ENCODE data around the gene ANKRA2.

Gene ANKRA2

DNA sequence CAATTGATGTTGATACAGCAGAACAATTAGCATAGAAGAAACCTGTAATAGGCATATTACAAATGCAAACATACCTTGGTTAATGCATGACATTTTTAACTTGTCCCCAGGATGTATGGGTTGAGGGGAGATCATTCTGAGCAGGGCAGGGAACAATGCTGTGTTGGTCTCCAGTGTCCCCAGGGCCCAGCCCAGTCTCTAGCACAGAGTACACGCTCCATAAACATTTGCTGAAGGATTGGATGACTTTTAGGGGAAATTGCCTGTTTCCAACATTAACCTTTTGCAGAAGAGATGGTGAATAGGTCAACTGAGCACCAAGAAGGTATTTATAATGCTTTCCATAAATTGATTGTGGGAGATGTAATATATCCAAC lies 20.0 kb downstream of the ANKRA2 start:
- no peak for TF ChIP-seq ELF4 (IDR thresholded peaks at IDR 0.05)
- TF ChIP-seq, protein P1, sequence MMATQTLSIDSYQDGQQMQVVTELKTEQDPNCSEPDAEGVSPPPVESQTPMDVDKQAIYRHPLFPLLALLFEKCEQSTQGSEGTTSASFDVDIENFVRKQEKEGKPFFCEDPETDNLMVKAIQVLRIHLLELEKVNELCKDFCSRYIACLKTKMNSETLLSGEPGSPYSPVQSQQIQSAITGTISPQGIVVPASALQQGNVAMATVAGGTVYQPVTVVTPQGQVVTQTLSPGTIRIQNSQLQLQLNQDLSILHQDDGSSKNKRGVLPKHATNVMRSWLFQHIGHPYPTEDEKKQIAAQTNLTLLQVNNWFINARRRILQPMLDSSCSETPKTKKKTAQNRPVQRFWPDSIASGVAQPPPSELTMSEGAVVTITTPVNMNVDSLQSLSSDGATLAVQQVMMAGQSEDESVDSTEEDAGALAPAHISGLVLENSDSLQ (IDR thresholded peaks at IDR 0.05) = no peak
- no peak for TF ChIP-seq FOXA1 (IDR thresholded peaks at IDR 0.05)
- no peak for TF ChIP-seq ZNF384 (IDR thresholded peaks at IDR 0.05)
- no peak for TF ChIP-seq CTBP1 (IDR thresholded peaks at IDR 0.05; ENCODE audit: borderline replicate concordance)
- TF ChIP-seq SUZ12 (IDR thresholded peaks at IDR 0.05) = no peak
- no peak for TF ChIP-seq SP1 (IDR thresholded peaks at IDR 0.05)
- no peak for TF ChIP-seq TARDBP (IDR thresholded peaks at IDR 0.05)
- no peak for TF ChIP-seq BHLHE40 (IDR thresholded peaks at IDR 0.05; ENCODE audit: borderline replicate concordance)
- no peak for TF ChIP-seq FOXM1 (IDR thresholded peaks at IDR 0.05; ENCODE audit: borderline replicate concordance)
- TF ChIP-seq NFRKB (IDR thresholded peaks at IDR 0.05) = no peak
- no peak for TF ChIP-seq ARNT (IDR thresholded peaks at IDR 0.05)
- TF ChIP-seq LEF1 (IDR thresholded peaks at IDR 0.05; ENCODE audit: borderline replicate concordance) = no peak
- CTCF ChIA-PET = no interaction called here
- no peak for DNase-seq (ENCODE audit: extremely low spot score)
- POLR2A ChIA-PET = no interaction called here

DNA sequence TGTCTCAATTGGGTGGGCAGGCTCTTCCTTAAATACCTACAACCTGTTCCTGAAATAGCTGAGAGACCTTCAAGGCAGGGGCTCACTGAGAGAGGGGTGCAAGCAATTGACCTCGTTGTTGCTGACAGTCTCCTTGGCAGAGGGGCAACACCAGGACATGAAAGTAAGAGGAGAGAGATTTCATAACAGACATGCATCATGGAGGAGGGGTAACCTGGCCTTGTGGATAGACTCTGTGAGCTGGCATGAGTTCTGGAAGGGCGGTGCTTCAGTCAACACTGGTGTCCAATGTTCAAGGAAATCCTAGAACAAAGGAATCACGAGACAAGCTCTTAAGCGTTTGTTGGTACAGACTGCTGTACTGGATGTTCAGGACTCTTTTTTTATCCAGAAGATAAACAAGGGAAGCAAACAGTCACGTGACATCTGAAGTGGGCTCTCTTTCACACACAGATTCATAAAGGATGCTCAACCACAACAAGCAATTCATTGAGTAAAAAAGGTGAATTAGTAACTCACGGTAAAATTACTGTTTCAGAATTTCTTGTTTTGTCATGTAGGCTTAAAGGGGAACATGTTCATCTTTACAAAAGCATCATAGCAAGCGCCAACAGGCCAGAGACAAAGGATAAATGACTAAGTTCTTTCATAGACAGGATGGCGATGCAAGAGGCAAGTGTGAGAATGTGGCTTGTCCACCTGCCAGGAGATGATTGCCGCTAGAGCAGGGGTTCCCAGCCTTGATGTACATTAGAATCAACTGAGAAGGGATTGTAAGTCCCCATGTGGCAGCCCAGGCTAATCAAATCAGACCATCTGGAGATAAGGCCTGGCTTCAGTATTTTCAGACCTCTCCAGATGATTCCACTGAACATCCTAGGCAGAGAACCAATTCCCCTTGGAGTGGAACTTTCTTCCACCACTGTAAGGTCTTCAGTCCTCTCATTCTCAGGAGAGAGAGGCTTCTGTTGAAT lies 20.7 kb downstream of the ANKRA2 start:
- CTCF ChIA-PET = no interaction called here
- POLR2A ChIA-PET = no interaction called here

DNA sequence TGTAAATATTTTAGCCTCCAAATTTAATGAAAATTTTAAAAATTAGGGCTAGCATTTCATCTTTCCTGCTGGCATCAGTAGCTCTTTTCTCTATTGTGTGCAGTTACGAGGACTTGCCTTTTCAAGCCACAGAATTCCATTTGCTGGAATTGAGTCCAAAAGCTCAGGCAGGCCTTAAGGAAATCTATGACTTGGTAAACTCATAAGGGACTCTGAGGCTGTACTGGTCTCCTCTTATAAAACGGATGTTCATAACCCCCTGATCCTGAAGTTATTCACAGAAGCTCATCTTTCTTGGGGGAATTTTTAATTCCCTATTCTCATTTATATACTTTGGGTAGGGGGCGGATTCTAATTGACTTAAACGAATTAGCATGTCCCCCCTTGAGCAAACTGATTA lies 23.4 kb downstream of the ANKRA2 start:
- TF ChIP-seq FOXK2 (IDR thresholded peaks at IDR 0.05) = no peak
- no peak for TF ChIP-seq ARNT (IDR thresholded peaks at IDR 0.05)
- no peak for TF ChIP-seq SUZ12 (IDR thresholded peaks at IDR 0.05)
- no peak for TF ChIP-seq CTBP1 (IDR thresholded peaks at IDR 0.05; ENCODE audit: borderline replicate concordance)
- no peak for TF ChIP-seq ELF4 (IDR thresholded peaks at IDR 0.05)
- no peak for TF ChIP-seq FOXA1 (IDR thresholded peaks at IDR 0.05)
- DNase-seq (ENCODE audit: extremely low spot score) = no peak
- POLR2A ChIA-PET = no interaction called here
- CTCF ChIA-PET = no interaction called here

More for the DNA sequence above, 20.7 kb downstream of the ANKRA2 start:
- TF ChIP-seq ZNF384 (IDR thresholded peaks at IDR 0.05) (no peak), SUZ12 (IDR thresholded peaks at IDR 0.05) (no peak), L3MBTL2 (conservative IDR thresholded peaks at IDR 0.05) (no peak), SP1 (IDR thresholded peaks at IDR 0.05) (no peak), LEF1 (IDR thresholded peaks at IDR 0.05; ENCODE audit: borderline replicate concordance) (no peak), ELF4 (IDR thresholded peaks at IDR 0.05) (no peak), BHLHE40 (IDR thresholded peaks at IDR 0.05; ENCODE audit: borderline replicate concordance) (no peak), FOXK2 (IDR thresholded peaks at IDR 0.05) (no peak), NFRKB (IDR thresholded peaks at IDR 0.05) (no peak), FOXA1 (IDR thresholded peaks at IDR 0.05) (no peak), FOXM1 (IDR thresholded peaks at IDR 0.05; ENCODE audit: borderline replicate concordance) (no peak), ARNT (IDR thresholded peaks at IDR 0.05) (no peak), CTBP1 (IDR thresholded peaks at IDR 0.05; ENCODE audit: borderline replicate concordance) (no peak)
- TF ChIP-seq, protein P1 (IDR thresholded peaks at IDR 0.05) = no peak
- no peak for DNase-seq (ENCODE audit: extremely low spot score)

DNA sequence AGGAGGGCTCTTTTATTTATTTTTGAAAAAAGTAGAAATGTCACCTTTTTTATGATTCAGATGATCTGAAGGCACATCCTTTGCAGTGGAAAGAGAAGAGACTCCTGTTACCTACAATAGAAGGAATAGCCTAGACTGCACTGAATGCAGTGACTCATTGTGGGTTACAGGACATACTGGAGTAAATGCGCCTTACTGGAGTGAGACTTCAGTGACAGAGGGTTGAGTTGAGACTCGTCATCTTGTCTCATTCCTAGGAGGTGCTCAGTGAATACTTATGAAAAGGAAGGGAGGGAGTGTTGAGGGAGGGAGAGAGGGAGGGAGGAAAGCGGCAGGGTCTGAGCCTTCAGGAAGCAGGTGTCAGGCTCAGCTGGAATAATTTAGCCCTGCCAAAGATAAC lies 25.2 kb downstream of the ANKRA2 start:
- TF ChIP-seq CTBP1 (IDR thresholded peaks at IDR 0.05; ENCODE audit: borderline replicate concordance) (no peak), TARDBP (IDR thresholded peaks at IDR 0.05) (no peak), L3MBTL2 (conservative IDR thresholded peaks at IDR 0.05) (no peak), ARNT (IDR thresholded peaks at IDR 0.05) (no peak), HDGF (IDR thresholded peaks at IDR 0.05; ENCODE audit: borderline replicate concordance) (no peak), SUZ12 (IDR thresholded peaks at IDR 0.05) (no peak), ELF4 (IDR thresholded peaks at IDR 0.05) (no peak), ZNF384 (IDR thresholded peaks at IDR 0.05) (no peak), FOXK2 (IDR thresholded peaks at IDR 0.05) (no peak), SP1 (IDR thresholded peaks at IDR 0.05) (no peak), BHLHE40 (IDR thresholded peaks at IDR 0.05; ENCODE audit: borderline replicate concordance) (no peak), NFRKB (IDR thresholded peaks at IDR 0.05) (no peak), FOXA1 (IDR thresholded peaks at IDR 0.05) (no peak), LEF1 (IDR thresholded peaks at IDR 0.05; ENCODE audit: borderline replicate concordance) (no peak), FOXM1 (IDR thresholded peaks at IDR 0.05; ENCODE audit: borderline replicate concordance) (no peak)
- TF ChIP-seq, protein P1 (IDR thresholded peaks at IDR 0.05) = no peak
- ChIA-PET POLR2A (no interaction called here), CTCF (no interaction called here)
- no peak for DNase-seq (ENCODE audit: extremely low spot score)

DNA sequence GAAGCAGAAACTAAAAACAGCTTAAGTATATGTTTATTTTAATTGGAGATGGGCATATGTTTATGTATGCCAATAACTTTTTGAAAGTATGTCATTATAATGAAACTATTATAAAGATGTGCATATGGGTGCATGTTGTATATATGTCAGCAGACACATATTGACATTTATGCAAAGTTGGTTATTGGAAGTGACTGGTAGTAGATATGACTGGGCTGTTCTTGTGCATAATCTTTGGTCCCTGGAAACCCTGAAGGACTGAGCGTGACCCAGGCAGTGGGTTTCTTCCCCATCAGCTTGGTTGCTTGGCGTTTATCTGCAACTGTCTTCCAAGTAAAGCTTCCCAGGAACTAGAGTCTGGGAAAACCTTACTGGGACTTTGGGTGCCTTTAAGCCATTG lies 25.7 kb downstream of the ANKRA2 start:
- no peak for DNase-seq (ENCODE audit: extremely low spot score)
- ChIA-PET POLR2A (no interaction called here), CTCF (no interaction called here)
- no peak for TF ChIP-seq SUZ12 (IDR thresholded peaks at IDR 0.05)
- TF ChIP-seq LEF1 (IDR thresholded peaks at IDR 0.05; ENCODE audit: borderline replicate concordance) = no peak
- TF ChIP-seq HDGF (IDR thresholded peaks at IDR 0.05; ENCODE audit: borderline replicate concordance) = no peak
- no peak for TF ChIP-seq CTBP1 (IDR thresholded peaks at IDR 0.05; ENCODE audit: borderline replicate concordance)
- no peak for TF ChIP-seq ELF4 (IDR thresholded peaks at IDR 0.05)
- TF ChIP-seq, protein P1 (IDR thresholded peaks at IDR 0.05) = no peak
- TF ChIP-seq BHLHE40 (IDR thresholded peaks at IDR 0.05; ENCODE audit: borderline replicate concordance) = no peak
- TF ChIP-seq SP1 (IDR thresholded peaks at IDR 0.05) = no peak
- no peak for TF ChIP-seq FOXK2 (IDR thresholded peaks at IDR 0.05)

Data from HEK293T (cell line).